Right renal cortex interstitium (tissue), 3 donors: ENCODE results near the gene MPRIP. TPM values are rescaled to one million over a fixed set of nuclear protein-coding genes. Genes with fewer than 3 reads are reported as not detected.

Experiments used
- polyA plus RNA-seq, 3 donors: library from polyadenylated mRNA; unstranded; fragments of 120-200 nt; gene quantifications; one replicate each; pipeline ENCODE4 v1.2.1, GENCODE V29; 2013; ENCODE audit not compliant: insufficient read length in 3 of 3

Gene MPRIP
- polyA plus RNA-seq, 3 donors, result 129 to 172 (median 171) TPM

Other genes starting within 250 kb of the MPRIP start
- not detected for gene TNFRSF13B, start 70.3 kb upstream of the MPRIP start, polyA plus RNA-seq
- gene PLD6, start 163.9 kb downstream of the MPRIP start, polyA plus RNA-seq, result 1 to 10 TPM; 3.4 TPM
- gene FLCN, start 194.7 kb downstream of the MPRIP start, polyA plus RNA-seq, result 10 to 100 TPM; 20.8 to 23.0 (median 22.5) TPM
- 10 to 100 TPM; 83.6 to 87.3 (median 86.8) TPM for gene COPS3, start 238.8 kb downstream of the MPRIP start, polyA plus RNA-seq